ENCODE results near the gene RNLS. TPM values are rescaled to one million over a fixed set of nuclear protein-coding genes. Genes with fewer than 3 reads are reported as not detected.
A peak's percentile ranks its signal among the peaks of the same experiment; 100 is the strongest.

Gene RNLS
- total RNA-seq, 1 experiment from 2014 or later, result not detected

GRCh38 chr10:88386821-88387773, 196.0 kb downstream of the RNLS start:
- no peaks in the 10 kb centered on the region for H3K9me3 ChIP-seq (ENCODE audit: control insufficient read depth in 1 of 2, insufficient read depth in 1 of 2, low read depth in 1 of 2, low read length in 2 of 2)
- 0 out of 2 replicates have a peak overlapping the region, but pooled peaks have one; percentile 27 for H3K9ac ChIP-seq (ENCODE audit: low read length)
- H3K9me2 ChIP-seq (ENCODE audit: insufficient read depth), result no peaks in the 10 kb centered on the region
- peak overlapping the region; percentile 86 for H2AFZ ChIP-seq (ENCODE audit: low read depth, low read length, poor library complexity, severe bottlenecking)
- ATAC-seq (peak; percentile 64), DNase-seq (ENCODE audit: low read depth, low spot score) (peak; percentile 43)
- H3K4me2 ChIP-seq (ENCODE audit: low read length), result peak overlapping the region; percentile 85
- peak overlapping the region in 1 of 2 experiments; percentile 2; a peak in 2 of 4 replicates for H3K4me3 ChIP-seq (replicated peaks in 1 of 2; ENCODE audit: low read depth in 1 of 2, low read length in 2 of 2)
- ChIA-PET POLR2A (interaction anchor here (1.5 to 3.4 kb wide), 2 partner anchors 17 to 524 kb away, joined by 3 to 16 read pairs; partner anchors contain the start of genes KLLN and PTEN), RAD21 (ENCODE audit: low non-redundant PET in 1 of 2, low total read pairs in 2 of 2, uncharacterized antibody in 2 of 2, unreplicated experiment in 2 of 2) (interaction anchor here (0.6 to 1.0 kb wide), 3 partner anchors 42 to 524 kb away, joined by 3 read pairs; partner anchors contain the start of genes KLLN (in 1 of the 2) and PTEN (in 1 of the 2)), CTCF (interaction anchor here (0.7 to 2.2 kb wide), 9 partner anchors 9 to 541 kb away, joined by 3 to 12 read pairs (median 3); partner anchors contain the start of genes KLLN and PTEN)
- no peak for TF ChIP-seq POLR2AphosphoS5 (IDR thresholded peaks at IDR 0.05; ENCODE audit: low read depth, low read length)
- no peak for TF ChIP-seq YY1 (IDR thresholded peaks at IDR 0.05; ENCODE audit: extremely low read depth, insufficient replicate concordance, low read depth, low read length)
- TF ChIP-seq ELF1 (IDR thresholded peaks at IDR 0.05; ENCODE audit: borderline replicate concordance, low read depth), result no peak
- TF ChIP-seq MAX (IDR thresholded peaks at IDR 0.05), result no peak
- TF ChIP-seq ZFX (IDR thresholded peaks at IDR 0.05), result no peak
- TF ChIP-seq EGR1 (IDR thresholded peaks at IDR 0.05; ENCODE audit: low read depth), result no peak
- no peak for TF ChIP-seq CEBPB (IDR thresholded peaks at IDR 0.05; ENCODE audit: low read depth)
- no peak for TF ChIP-seq SIN3A (IDR thresholded peaks at IDR 0.05; ENCODE audit: low read depth)
- no peak for TF ChIP-seq CBX3 (IDR thresholded peaks at IDR 0.05; ENCODE audit: low read depth)
- peaks cover 26 to 30% of the 10 kb centered on the region in 2 experiments for H3K4me1 ChIP-seq (ENCODE audit: control insufficient read depth in 1 of 2, insufficient read depth in 2 of 2, low read length in 2 of 2)
- BruUV-seq (replicated peaks), result no TSS peak
- no peaks in the 10 kb centered on the region for H4K20me1 ChIP-seq (ENCODE audit: insufficient read depth)
- intact Hi-C loops (cut with micrococcal nuclease), result loop anchor here (2.0 to 10.0 kb wide), 2 partner anchors 524 to 852 kb away; partner anchors contain the start of genes KLLN and PTEN
- H3K27ac ChIP-seq (ENCODE audit: low read depth, low read length), result no peak overlapping the region
- H3K36me3 ChIP-seq (ENCODE audit: control insufficient read depth in 1 of 2, insufficient read depth in 2 of 2, low read length in 2 of 2), result no peaks in the 10 kb centered on the region
- H3K79me2 ChIP-seq (ENCODE audit: insufficient read depth, low read length), result no peaks in the 10 kb centered on the region
- H3K27me3 ChIP-seq (ENCODE audit: insufficient read depth, low read length), result no peaks in the 10 kb centered on the region

Measured in HCT116 (cell line).